Mesothelial cell of epicardium (in vitro differentiated cells): ENCODE measurements around the gene HEYL. TPM values are rescaled to one million over a fixed set of nuclear protein-coding genes. Genes with fewer than 3 reads are reported as not detected.

ENCODE experiments used
- DNase-seq, 2 experiments: peaks; one replicate each; pipeline ENCODE4 v3.0.0; 2021; ENCODE audit warnings: low spot score in 2 of 2; ENCODE audit not compliant: unreplicated experiment in 2 of 2
- H3K27ac Mint-ChIP-seq: 2 replicates; pipeline ENCODE4 v1.8.0; 2021; ENCODE audit warnings: mixed read lengths
- H3K27me3 Mint-ChIP-seq: 2 replicates; pipeline ENCODE4 v1.8.0; 2021; ENCODE audit warnings: low read depth, mixed read lengths
- H3K36me3 Mint-ChIP-seq: 2 replicates; pipeline ENCODE4 v1.8.0; 2021; ENCODE audit warnings: mixed read lengths
- H3K4me1 Mint-ChIP-seq: 2 replicates; pipeline ENCODE4 v1.8.0; 2021; ENCODE audit warnings: mixed read lengths
- H3K4me3 Mint-ChIP-seq: 2 replicates; pipeline ENCODE4 v1.8.0; 2021; ENCODE audit warnings: mild to moderate bottlenecking, moderate library complexity, mixed read lengths
- H3K9me3 Mint-ChIP-seq: 2 replicates; pipeline ENCODE4 v1.8.0; 2021; ENCODE audit warnings: mixed read lengths
- total RNA-seq: library from RNA; stranded (reverse); gene quantifications from 3 replicates; pipeline ENCODE4 v1.2.1, GENCODE V29; 2021
- TF ChIP-seq, protein P1 (sequence below): fragments of 200-600 bp; sonication (generic); IDR thresholded peaks from one replicate; pipeline ENCODE4 v1.5.0; 2021; ENCODE audit warnings: antibody characterized with exemption; ENCODE audit not compliant: unreplicated experiment

HEYL gene
- total RNA-seq = 5.6 to 5.7 TPM (median 5.6 TPM) in 3 replicates

DNA sequence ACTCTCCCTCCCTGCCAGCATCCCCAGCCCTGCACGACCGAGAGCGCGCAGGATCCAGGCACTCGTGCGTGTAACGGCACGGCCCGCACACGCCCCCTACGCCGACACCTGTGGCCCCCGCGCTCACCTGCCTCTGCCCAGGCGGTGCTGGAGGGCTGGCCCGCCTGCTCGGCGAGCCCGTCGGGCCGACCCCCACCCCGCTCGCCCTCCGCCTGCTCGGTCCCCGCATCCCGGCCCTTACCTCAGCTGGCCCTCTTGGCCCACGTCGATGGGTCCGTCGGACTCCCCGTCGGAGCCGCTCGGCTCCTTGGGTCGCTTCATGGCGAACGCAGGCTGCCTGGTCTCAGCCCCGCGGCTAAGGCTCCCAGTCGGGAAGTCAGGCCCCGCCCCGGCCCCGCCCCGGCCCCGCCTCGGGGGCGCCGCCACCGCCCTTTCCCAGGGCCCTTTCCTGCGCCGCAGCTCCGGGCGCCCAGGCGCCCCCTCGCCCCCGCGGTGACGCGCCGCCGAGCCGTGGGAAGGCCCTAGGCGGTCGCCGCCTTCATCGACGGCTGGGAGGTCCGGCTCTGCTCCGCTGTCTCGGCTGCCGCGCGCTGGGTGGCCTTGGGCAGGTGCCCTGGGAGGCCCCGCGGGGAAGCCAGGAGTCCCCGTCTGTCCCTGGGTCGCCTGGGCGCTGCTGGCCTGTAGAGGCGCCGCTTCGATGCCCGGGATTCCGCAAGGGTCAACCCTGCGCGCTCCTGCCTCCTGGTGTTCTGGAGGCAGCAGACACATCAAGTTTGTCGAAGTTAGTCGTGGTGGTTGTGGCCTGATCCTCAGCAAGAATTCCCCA lies at the start of gene HEYL:
Gene HEYL, minus strand, starts transcription at position 339 of the 826 bp plus-strand sequence. Its CDS starts 18 bp downstream, at position 321.
- TF ChIP-seq, protein P1, sequence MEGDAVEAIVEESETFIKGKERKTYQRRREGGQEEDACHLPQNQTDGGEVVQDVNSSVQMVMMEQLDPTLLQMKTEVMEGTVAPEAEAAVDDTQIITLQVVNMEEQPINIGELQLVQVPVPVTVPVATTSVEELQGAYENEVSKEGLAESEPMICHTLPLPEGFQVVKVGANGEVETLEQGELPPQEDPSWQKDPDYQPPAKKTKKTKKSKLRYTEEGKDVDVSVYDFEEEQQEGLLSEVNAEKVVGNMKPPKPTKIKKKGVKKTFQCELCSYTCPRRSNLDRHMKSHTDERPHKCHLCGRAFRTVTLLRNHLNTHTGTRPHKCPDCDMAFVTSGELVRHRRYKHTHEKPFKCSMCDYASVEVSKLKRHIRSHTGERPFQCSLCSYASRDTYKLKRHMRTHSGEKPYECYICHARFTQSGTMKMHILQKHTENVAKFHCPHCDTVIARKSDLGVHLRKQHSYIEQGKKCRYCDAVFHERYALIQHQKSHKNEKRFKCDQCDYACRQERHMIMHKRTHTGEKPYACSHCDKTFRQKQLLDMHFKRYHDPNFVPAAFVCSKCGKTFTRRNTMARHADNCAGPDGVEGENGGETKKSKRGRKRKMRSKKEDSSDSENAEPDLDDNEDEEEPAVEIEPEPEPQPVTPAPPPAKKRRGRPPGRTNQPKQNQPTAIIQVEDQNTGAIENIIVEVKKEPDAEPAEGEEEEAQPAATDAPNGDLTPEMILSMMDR = no peak
- Mint-ChIP-seq H3K27ac (no peak within 1 kb of the TSS), H3K36me3 (no peaks in the 10 kb centered on the region), H3K27me3 (peaks cover 75% of the 10 kb centered on the region), H3K4me1 (peaks cover 12% of the 10 kb centered on the region), H3K9me3 (no peaks in the 10 kb centered on the region), H3K4me3 (peak within 1 kb of the TSS; percentile 58)
- DNase-seq = peak; percentile 46 to 56

DNA sequence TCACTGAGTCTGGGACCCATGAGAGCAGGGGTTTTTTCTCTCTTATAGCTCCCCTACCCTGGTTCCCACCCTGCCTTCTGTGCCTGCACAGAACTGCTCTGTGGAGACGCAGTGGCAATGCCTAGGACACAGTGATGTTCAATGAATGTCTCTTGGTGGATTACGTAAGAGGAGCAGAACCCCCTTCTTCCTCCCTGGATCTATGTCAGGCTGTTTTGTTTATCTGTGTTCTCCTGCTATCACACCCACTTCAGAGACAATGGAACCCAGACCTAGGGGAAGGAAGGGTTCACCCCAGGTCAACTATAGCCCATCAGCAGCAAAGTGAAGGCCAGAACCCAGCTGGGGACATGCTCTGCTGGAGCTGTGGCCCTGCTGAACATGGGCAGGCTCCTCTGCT lies 49.8 kb upstream of the HEYL start:
- Mint-ChIP-seq H3K4me3 (no peak overlapping the region), H3K4me1 (peaks cover 14% of the 10 kb centered on the region), H3K9me3 (no peaks in the 10 kb centered on the region), H3K27ac (no peak overlapping the region), H3K36me3 (no peaks in the 10 kb centered on the region), H3K27me3 (peaks cover 95% of the 10 kb centered on the region)
- TF ChIP-seq, protein P1 = no peak
- DNase-seq = no peak

DNA sequence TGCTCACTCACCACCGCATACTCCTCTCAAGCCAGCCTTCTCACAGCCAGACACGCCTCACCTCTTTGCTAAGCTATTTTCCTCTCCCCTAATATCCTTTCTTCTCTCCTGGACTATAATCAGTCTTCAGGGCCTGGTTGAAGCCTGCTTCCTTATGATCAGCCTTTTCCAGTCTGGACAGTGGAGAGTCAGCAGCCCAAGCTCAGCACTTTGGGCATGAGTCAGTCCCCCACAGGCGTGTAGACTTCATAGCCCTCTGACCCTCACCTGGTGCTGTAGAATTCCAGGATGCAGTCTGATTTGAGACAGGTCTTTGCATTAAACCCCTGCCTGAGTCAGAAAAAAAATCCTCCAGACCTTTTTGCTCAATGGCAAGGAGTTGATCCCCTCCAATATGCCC lies 49.3 kb upstream of the HEYL start:
- no peaks in the 10 kb centered on the region for H3K36me3 Mint-ChIP-seq
- H3K4me3 Mint-ChIP-seq = no peak overlapping the region
- DNase-seq = no peak
- H3K9me3 Mint-ChIP-seq = no peaks in the 10 kb centered on the region
- H3K27ac Mint-ChIP-seq = no peak overlapping the region
- TF ChIP-seq, protein P1 = no peak
- peaks cover 95% of the 10 kb centered on the region for H3K27me3 Mint-ChIP-seq
- H3K4me1 Mint-ChIP-seq = peaks cover 14% of the 10 kb centered on the region

DNA sequence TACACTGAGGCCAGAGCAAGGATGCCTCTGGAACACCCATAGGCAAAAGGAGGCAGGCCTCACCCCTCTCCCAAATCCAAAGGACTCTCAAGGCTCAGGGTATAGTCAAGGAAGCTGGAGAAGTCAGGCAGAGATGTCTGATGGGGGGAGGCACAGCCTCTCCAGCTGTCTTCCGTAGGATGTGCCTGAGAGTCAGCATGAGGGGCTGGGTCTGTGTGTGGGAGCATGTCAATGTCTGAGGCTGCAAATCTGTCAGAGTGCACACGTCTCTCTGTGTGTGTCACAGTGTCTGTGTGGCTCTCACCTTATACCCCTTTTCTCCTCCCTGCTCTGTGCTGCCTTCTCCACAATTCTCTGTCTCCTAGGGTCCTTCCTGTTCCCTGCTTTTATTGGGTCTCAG lies 47.8 kb upstream of the HEYL start:
- no peak overlapping the region for H3K27ac Mint-ChIP-seq
- TF ChIP-seq, protein P1 = no peak
- DNase-seq = no peak
- peaks cover 95% of the 10 kb centered on the region for H3K27me3 Mint-ChIP-seq
- peaks cover 10% of the 10 kb centered on the region for H3K4me1 Mint-ChIP-seq
- no peaks in the 10 kb centered on the region for H3K9me3 Mint-ChIP-seq
- H3K36me3 Mint-ChIP-seq = peaks cover 2% of the 10 kb centered on the region
- no peak overlapping the region for H3K4me3 Mint-ChIP-seq

DNA sequence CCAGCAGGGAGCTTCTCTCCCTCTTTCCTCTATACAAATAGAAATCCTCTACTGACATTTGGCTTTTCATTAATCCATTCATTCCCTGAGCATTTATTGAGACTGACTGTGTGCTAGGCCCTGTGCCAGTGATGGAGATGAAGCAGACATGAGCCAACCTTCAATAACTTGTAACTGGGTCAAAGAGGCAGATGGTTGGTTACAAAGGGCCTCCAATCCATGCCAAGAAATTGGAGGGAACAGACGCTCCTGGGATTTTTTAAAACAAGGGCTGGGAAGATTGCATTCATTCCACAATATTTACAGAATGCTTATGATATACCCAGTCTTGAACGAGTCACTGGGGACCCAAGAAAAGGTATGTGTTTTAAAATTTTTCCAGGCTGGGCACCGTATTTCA lies 45.6 kb upstream of the HEYL start:
- H3K9me3 Mint-ChIP-seq = no peaks in the 10 kb centered on the region
- no peak for DNase-seq
- H3K36me3 Mint-ChIP-seq = peaks cover 2% of the 10 kb centered on the region
- peaks cover 2% of the 10 kb centered on the region for H3K4me1 Mint-ChIP-seq
- H3K27ac Mint-ChIP-seq = no peak overlapping the region
- H3K4me3 Mint-ChIP-seq = no peak overlapping the region
- TF ChIP-seq, protein P1 = no peak
- peaks cover 95% of the 10 kb centered on the region for H3K27me3 Mint-ChIP-seq
